ENCODE measurements around the gene GMDS.

DNA sequence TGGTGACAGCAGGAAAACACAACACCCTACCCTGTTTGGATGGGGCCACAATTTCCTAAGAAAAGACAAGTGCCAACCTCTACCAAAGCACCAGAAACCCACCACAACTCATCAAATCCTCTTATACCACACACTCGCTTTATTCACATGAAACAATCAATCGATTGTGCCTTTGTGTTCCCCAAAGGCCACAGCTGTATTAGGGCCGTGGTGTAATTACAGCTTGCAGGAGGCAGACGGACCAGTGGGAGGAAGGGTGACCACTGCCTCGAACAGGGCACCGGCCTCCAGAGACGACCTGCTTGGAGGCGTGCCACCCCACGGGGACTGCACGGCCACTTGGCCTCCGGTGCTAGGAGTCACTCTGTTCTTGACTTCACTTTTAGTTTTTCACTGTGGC lies 371.6 kb downstream of the GMDS start:
- TF ChIP-seq, protein P1, sequence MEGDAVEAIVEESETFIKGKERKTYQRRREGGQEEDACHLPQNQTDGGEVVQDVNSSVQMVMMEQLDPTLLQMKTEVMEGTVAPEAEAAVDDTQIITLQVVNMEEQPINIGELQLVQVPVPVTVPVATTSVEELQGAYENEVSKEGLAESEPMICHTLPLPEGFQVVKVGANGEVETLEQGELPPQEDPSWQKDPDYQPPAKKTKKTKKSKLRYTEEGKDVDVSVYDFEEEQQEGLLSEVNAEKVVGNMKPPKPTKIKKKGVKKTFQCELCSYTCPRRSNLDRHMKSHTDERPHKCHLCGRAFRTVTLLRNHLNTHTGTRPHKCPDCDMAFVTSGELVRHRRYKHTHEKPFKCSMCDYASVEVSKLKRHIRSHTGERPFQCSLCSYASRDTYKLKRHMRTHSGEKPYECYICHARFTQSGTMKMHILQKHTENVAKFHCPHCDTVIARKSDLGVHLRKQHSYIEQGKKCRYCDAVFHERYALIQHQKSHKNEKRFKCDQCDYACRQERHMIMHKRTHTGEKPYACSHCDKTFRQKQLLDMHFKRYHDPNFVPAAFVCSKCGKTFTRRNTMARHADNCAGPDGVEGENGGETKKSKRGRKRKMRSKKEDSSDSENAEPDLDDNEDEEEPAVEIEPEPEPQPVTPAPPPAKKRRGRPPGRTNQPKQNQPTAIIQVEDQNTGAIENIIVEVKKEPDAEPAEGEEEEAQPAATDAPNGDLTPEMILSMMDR (IDR thresholded peaks at IDR 0.05; ENCODE audit: low read length): no peak
- no peak for TF ChIP-seq EZH2phosphoT487 (IDR thresholded peaks at IDR 0.05; ENCODE audit: low read length)
